Left cardiac atrium (tissue), 4 donors: Measurements from ENCODE around the gene OR1E2. TPM values are rescaled to one million over a fixed set of nuclear protein-coding genes. Genes with fewer than 3 reads are reported as not detected.
"Not testable (repeated sequence)": the region's sequence is repeated elsewhere in the genome, so short reads cannot be mapped to it uniquely, and the experiment has no call there.

Experiments
- ATAC-seq, 2 donors: fragments of 200-7000 bp; cut with Tn5 transposase; one replicate each; pipeline ENCODE4 v1.9.1; 2020; ENCODE audit warnings: mild to moderate bottlenecking in 2 of 2, moderate library complexity in 2 of 2
- DNase-seq: peaks from one replicate; pipeline ENCODE4 v3.0.0-alpha.2; 2020
- intact Hi-C, 2 donors: fragments of 100-400 bp; cut with DNase I; formaldehyde crosslinking; loops; one replicate each; pipeline versions ENCODE4 v1.14.1 to v1.15.1; 2022 to 2023
- long read RNA-seq: library from polyadenylated mRNA; unstranded; transcript quantifications from one replicate; pipeline ENCODE4 v2.0.0, GENCODE V29; 2021
- total RNA-seq, 2 donors: library from RNA; stranded (reverse); fragmentation: NEBNext Ultra II Directional; extraction: Animal tissue kit (Norgen Biotek cat#: 25700); gene quantifications; one replicate each; pipeline ENCODE4 v1.2.1, GENCODE V29; 2021
- donor health status: DM: no; HTN: yes; CAD: no.
- donor health status: DM: no; HTN: yes; CAD: no; lungs with severe emphysema.
- donor health status: DM: yes; HTN: yes; CAD: no.
- donor health status: Dilated cardiomyopathy.

Gene OR1E2
- not detected for total RNA-seq
- long read RNA-seq: 0 reads

GRCh38 chr17:3433741-3434140 is at the start of gene OR1E2:
Gene OR1E2, minus strand, starts transcription at chr17:3433841. Its CDS starts 0 bp downstream, at chr17:3433841.
- intact Hi-C loops: no loop called here
- ATAC-seq: no peak
- DNase-seq: no peak

GRCh38 chr17:3482852-3483251 is 49.2 kb upstream of the OR1E2 start:
- no peak for DNase-seq
- no peak for ATAC-seq
- intact Hi-C loops: no loop called here

- DNase-seq (no peak), ATAC-seq (no peak)
- intact Hi-C loops: no loop called here
Observed at GRCh38 chr17:3479988-3480387, 46.3 kb upstream of the OR1E2 start.

- no peak for DNase-seq
- ATAC-seq: peak in 1 of 2 donors; percentile 47
Observed at GRCh38 chr17:3475812-3476610, 42.4 kb upstream of the OR1E2 start, which contains the start of gene ASPA. Gene ASPA, plus strand, starts transcription at chr17:3475997. Its CDS starts 163 bp downstream, at chr17:3476160.

GRCh38 chr17:3475251-3475685 is 41.6 kb upstream of the OR1E2 start:
- DNase-seq: no peak
- intact Hi-C loops: no loop called here
- no peak for ATAC-seq

More at GRCh38 chr17:3475812-3476610, 42.4 kb upstream of the OR1E2 start, which contains the start of gene ASPA:
- intact Hi-C loops: no loop called here

- DNase-seq (no peak), ATAC-seq (peak in 1 of 2 donors; percentile 72)
- intact Hi-C loops: no loop called here
Observed at GRCh38 chr17:3474212-3474611, 40.6 kb upstream of the OR1E2 start.

GRCh38 chr17:3472137-3472536 is 38.5 kb upstream of the OR1E2 start:
- intact Hi-C loops: no loop called here
- no peak for ATAC-seq
- DNase-seq: no peak

GRCh38 chr17:3471599-3471998 is 38.0 kb upstream of the OR1E2 start, which contains the start of gene SPATA22:
Gene SPATA22, minus strand, starts transcription at chr17:3471819. Its CDS starts 2,494 bp downstream, at chr17:3469325.
- ATAC-seq (no peak), DNase-seq (no peak)
- intact Hi-C loops: no loop called here

GRCh38 chr17:3469529-3469928 is 35.9 kb upstream of the OR1E2 start:
- intact Hi-C loops: no loop called here
- ATAC-seq (no peak), DNase-seq (no peak)

GRCh38 chr17:3466355-3466754 is 32.7 kb upstream of the OR1E2 start:
- ATAC-seq: peak in 1 of 2 donors; percentile 8
- DNase-seq, intact Hi-C loops: not testable (repeated sequence)

- intact Hi-C loops: no loop called here
- ATAC-seq (no peak), DNase-seq (no peak)
Observed at GRCh38 chr17:3448059-3448665, 14.5 kb upstream of the OR1E2 start.

- ATAC-seq (no peak), DNase-seq (no peak)
- intact Hi-C loops: no loop called here
Observed at GRCh38 chr17:3447625-3448024, 14.0 kb upstream of the OR1E2 start.

- DNase-seq: no peak
- intact Hi-C loops: no loop called here
- no peak for ATAC-seq
Observed at GRCh38 chr17:3440451-3440850, 6.8 kb upstream of the OR1E2 start.

GRCh38 chr17:3438368-3438767 is 4.7 kb upstream of the OR1E2 start:
- DNase-seq (no peak), ATAC-seq (no peak)
- intact Hi-C loops: no loop called here

- intact Hi-C loops, ATAC-seq, DNase-seq: not testable (repeated sequence)
Observed at GRCh38 chr17:3433215-3433614, 426 bp downstream of the OR1E2 start.

- intact Hi-C loops: no loop called here
- no peak for DNase-seq
- ATAC-seq: no peak
Observed at GRCh38 chr17:3418222-3418621, 15.4 kb downstream of the OR1E2 start.

- no peak for DNase-seq
- intact Hi-C loops: no loop called here
- ATAC-seq: no peak
Observed at GRCh38 chr17:3415610-3416009, 18.0 kb downstream of the OR1E2 start.

GRCh38 chr17:3412216-3412615 is 21.4 kb downstream of the OR1E2 start:
- intact Hi-C loops, ATAC-seq, DNase-seq: not testable (repeated sequence)

GRCh38 chr17:3411070-3411469 is 22.6 kb downstream of the OR1E2 start, which contains the start of gene OR3A3:
Gene OR3A3, plus strand, starts transcription at chr17:3411370.
- intact Hi-C loops: no loop called here
- no peak for DNase-seq
- no peak for ATAC-seq

- intact Hi-C loops, DNase-seq, ATAC-seq: not testable (repeated sequence)
Observed at GRCh38 chr17:3403856-3404255, 29.8 kb downstream of the OR1E2 start.
